Ascending aorta (tissue), 2 donors: Measurements from ENCODE around the gene DECR2. TPM values are rescaled to one million over a fixed set of nuclear protein-coding genes. Genes with fewer than 3 reads are reported as not detected.

Experiments used
- DNase-seq, 2 donors: peaks; one replicate each; pipeline ENCODE4 v3.0.0-alpha.2; 2019; ENCODE audit warnings: low spot score in 2 of 2
- H3K27ac ChIP-seq, 2 donors: fragments of 200-600 bp; sonication (generic); one replicate each; pipeline ENCODE4 v1.5.1; 2016 to 2017; ENCODE audit warnings: mild to moderate bottlenecking in 1 of 2
- H3K27me3 ChIP-seq: fragments of 200-600 bp; sonication (generic); one replicate; pipeline ENCODE4 v1.5.1; 2017
- H3K36me3 ChIP-seq, 2 donors: fragments of 200-600 bp; sonication (generic); one replicate each; pipeline ENCODE4 v1.5.1; 2016
- H3K4me1 ChIP-seq, 2 donors: fragments of 200-600 bp; sonication (generic); one replicate each; pipeline ENCODE4 v1.5.1; 2016 to 2017; ENCODE audit warnings: mild to moderate bottlenecking in 1 of 2
- H3K4me3 ChIP-seq, 2 donors: fragments of 200-600 bp; sonication (generic); one replicate each; pipeline ENCODE4 v1.5.1; 2016 to 2017; ENCODE audit warnings: mild to moderate bottlenecking in 1 of 2
- H3K9me3 ChIP-seq, 2 donors: fragments of 200-600 bp; sonication (generic); one replicate each; pipeline ENCODE4 v1.5.1; 2016
- CTCF ChIP-seq, 3 experiments: fragments of 200-600 bp in 2 of 3; fragments of 450-650 bp in 1 of 3; sonication (generic) in 2 of 3; IDR thresholded peaks; one replicate each; pipeline ENCODE4 v1.5.1; 2016 to 2019; ENCODE audit warnings: antibody characterized with exemption in 3 of 3, mild to moderate bottlenecking in 1 of 3, moderate library complexity in 1 of 3
- intact Hi-C: fragments of 100-400 bp; cut with DNase I; formaldehyde crosslinking; loops from one replicate; pipeline ENCODE4 v1.15.1; 2023
- total RNA-seq: library from RNA; depleted of rRNA; stranded (reverse); fragments of >200 nt; gene quantifications from one replicate; pipeline ENCODE4 v1.1.0, GENCODE V29; 2016

Gene DECR2
- total RNA-seq, 1 donor from 2014 or later, result 44.0 TPM

GRCh38 chr16:397736-398332 lies 3.9 kb upstream of the DECR2 start:
- Histone ChIP-seq H3K27me3 (no peaks in the 10 kb centered on the region), H3K27ac (peak overlapping the region; percentile 58 to 88), H3K9me3 (no peaks in the 10 kb centered on the region), H3K4me3 (peak overlapping the region; percentile 79 to 95), H3K36me3 (no peaks in the 10 kb centered on the region), H3K4me1 (peaks cover 4 to 10% of the 10 kb centered on the region in 2 donors)
- peak; percentile 41 to 59 (median 46) for TF ChIP-seq CTCF (IDR thresholded peaks at IDR 0.05)
- intact Hi-C loops, result loop anchor here (2.0 to 10.0 kb wide), 2 partner anchors 15 to 267 kb away; partner anchors contain the start of gene RHOT2
- peak; percentile 31 to 91 for DNase-seq

DNA sequence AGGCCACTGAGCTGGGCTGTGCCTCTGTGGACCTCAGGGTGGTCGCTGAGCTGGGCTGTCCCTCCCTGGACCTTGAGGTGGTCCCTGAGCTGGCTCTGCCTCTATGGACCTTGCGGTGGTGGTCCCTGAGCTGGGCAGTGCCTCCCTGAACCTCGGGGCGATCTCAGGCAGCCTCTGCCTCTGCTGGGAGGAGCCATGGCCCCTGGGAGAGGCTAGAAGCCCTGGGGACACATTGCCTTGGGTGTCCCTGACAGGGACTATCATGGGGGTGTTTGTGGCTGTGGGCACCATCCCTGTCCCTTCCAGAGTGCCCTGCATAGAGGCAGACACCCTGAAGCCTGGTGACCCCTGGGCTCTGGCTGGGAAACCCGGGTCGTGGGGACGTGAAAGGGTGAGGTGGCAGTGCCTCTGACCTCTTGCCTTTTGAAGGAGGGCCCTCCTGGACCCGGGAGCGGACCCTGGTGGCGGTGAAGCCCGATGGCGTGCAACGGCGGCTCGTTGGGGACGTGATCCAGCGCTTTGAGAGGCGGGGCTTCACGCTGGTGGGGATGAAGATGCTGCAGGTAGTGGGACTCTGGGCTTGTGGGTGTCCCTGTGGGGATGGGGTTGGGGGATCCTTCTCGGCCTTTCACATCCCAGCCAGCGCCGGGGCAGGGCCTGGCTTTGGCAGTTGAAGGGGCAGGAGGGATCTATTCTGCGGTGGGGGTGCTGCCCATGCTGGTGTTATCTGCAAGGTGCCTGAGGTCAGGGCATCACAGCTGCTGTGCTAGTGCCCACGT lies 2.9 kb upstream of the DECR2 start:
- H3K27me3 ChIP-seq, result no peaks in the 10 kb centered on the region
- H3K9me3 ChIP-seq, result no peaks in the 10 kb centered on the region
- H3K4me3 ChIP-seq, result no peak overlapping the region
- TF ChIP-seq CTCF (IDR thresholded peaks at IDR 0.05), result no peak
- intact Hi-C loops, result loop anchor here (10.0 kb wide), 1 partner anchor 266 kb away; the partner anchor contains the start of gene RHOT2
- H3K4me1 ChIP-seq, result peaks cover 4 to 10% of the 10 kb centered on the region in 2 donors
- peak overlapping the region; percentile 58 to 88 for H3K27ac ChIP-seq
- no peaks in the 10 kb centered on the region for H3K36me3 ChIP-seq
- no peak for DNase-seq

GRCh38 chr16:399340-400019 lies 2.2 kb upstream of the DECR2 start:
- peaks cover 4 to 10% of the 10 kb centered on the region in 2 donors for H3K4me1 ChIP-seq

DNA sequence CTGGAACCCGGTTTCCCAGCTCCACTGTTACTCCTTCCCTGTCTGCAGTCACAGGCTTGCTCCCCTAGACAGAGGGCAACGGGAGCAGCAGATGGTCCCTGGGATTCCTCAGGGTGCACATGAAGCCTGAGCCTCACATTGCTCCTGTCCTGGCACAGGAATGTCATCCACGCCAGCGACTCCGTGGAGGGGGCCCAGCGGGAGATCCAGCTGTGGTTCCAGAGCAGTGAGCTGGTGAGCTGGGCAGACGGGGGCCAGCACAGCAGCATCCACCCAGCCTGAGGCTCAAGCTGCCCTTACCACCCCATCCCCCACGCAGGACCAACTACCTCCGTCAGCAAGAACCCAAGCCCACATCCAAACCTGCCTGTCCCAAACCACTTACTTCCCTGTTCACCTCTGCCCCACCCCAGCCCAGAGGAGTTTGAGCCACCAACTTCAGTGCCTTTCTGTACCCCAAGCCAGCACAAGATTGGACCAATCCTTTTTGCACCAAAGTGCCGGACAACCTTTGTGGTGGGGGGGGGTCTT lies 1.6 kb upstream of the DECR2 start:
- H3K4me1 ChIP-seq, result peaks cover 4 to 10% of the 10 kb centered on the region in 2 donors
- H3K4me3 ChIP-seq, result no peak overlapping the region

More at GRCh38 chr16:399340-400019, 2.2 kb upstream of the DECR2 start:
- TF ChIP-seq CTCF (IDR thresholded peaks at IDR 0.05), result no peak
- no peaks in the 10 kb centered on the region for H3K9me3 ChIP-seq
- no peaks in the 10 kb centered on the region for H3K27me3 ChIP-seq
- H3K36me3 ChIP-seq, result no peaks in the 10 kb centered on the region
- H3K4me3 ChIP-seq, result no peak overlapping the region
- intact Hi-C loops, result loop anchor here (10.0 kb wide), 1 partner anchor 265 kb away; the partner anchor contains the start of gene RHOT2
- DNase-seq, result no peak
- no peak overlapping the region for H3K27ac ChIP-seq

More for the DNA sequence above, 1.6 kb upstream of the DECR2 start:
- Histone ChIP-seq H3K36me3 (no peaks in the 10 kb centered on the region), H3K27me3 (no peaks in the 10 kb centered on the region), H3K9me3 (no peaks in the 10 kb centered on the region), H3K27ac (peak overlapping the region; percentile 65 to 93)
- intact Hi-C loops, result no loop called here
- DNase-seq, result no peak
- TF ChIP-seq CTCF (IDR thresholded peaks at IDR 0.05), result no peak
